Kidney (tissue), 14 donors: ENCODE measurements around the gene UNKL. TPM values are rescaled to one million over a fixed set of nuclear protein-coding genes. Genes with fewer than 3 reads are reported as not detected.

ENCODE experiments used
- DNase-seq, 5 donors: peaks; one replicate each; pipeline ENCODE4 v3.0.0-alpha.2; 2013 to 2020
- FAIRE-seq: peaks from 2 replicates; lab custom pipeline; 2012; peaks lifted over from hg19 to GRCh38; lab: Jason Lieb, UNC
- H3K27ac ChIP-seq, 2 donors: one replicate each; pipeline ENCODE4 v1.7.0; 2013; ENCODE audit warnings: low read depth in 2 of 2, low read length in 2 of 2, inconsistent platforms in 1 of 2
- H3K27me3 ChIP-seq: one replicate; pipeline ENCODE4 v1.7.1; 2013; ENCODE audit warnings: low read length, inconsistent platforms; ENCODE audit not compliant: control insufficient read depth, insufficient read depth
- H3K36me3 ChIP-seq, 3 donors: one replicate each; pipeline versions ENCODE4 v1.7.0 to v1.7.1; 2013; ENCODE audit warnings: low read length in 3 of 3, control low read depth in 1 of 3, inconsistent platforms in 1 of 3; ENCODE audit not compliant: insufficient read depth in 3 of 3, control insufficient read depth in 2 of 3
- H3K4me1 ChIP-seq, 3 donors: one replicate each; pipeline versions ENCODE4 v1.7.0 to v1.7.1; 2013; ENCODE audit warnings: low read length in 3 of 3, inconsistent platforms in 1 of 3, low read depth in 1 of 3; ENCODE audit not compliant: control insufficient read depth in 2 of 3, insufficient read depth in 2 of 3
- H3K4me3 ChIP-seq, 3 donors: one replicate each; pipeline versions ENCODE4 v1.7.0 to v1.8.1; 2013; ENCODE audit warnings: low read length in 3 of 3, control low read depth in 1 of 3, inconsistent platforms in 1 of 3
- H3K9ac ChIP-seq, 3 donors: one replicate each; pipeline versions ENCODE4 v1.7.0 to v1.7.1; 2013; ENCODE audit warnings: low read length in 3 of 3, control low read depth in 1 of 3, inconsistent platforms in 1 of 3
- H3K9me3 ChIP-seq, 3 donors: one replicate each; pipeline versions ENCODE4 v1.7.0 to v1.7.1; 2013; ENCODE audit warnings: low read length in 3 of 3, control low read depth in 1 of 3, inconsistent platforms in 1 of 3; ENCODE audit not compliant: control insufficient read depth in 2 of 3, insufficient read depth in 1 of 3
- intact Hi-C: fragments of 100-400 bp; cut with DNase I; formaldehyde crosslinking; loops from one replicate; pipeline ENCODE4 v1.11.1; 2022
- polyA plus RNA-seq: library from polyadenylated mRNA; stranded (reverse); fragments of 350-450 nt; fragmentation: Illumina TruSeq; extraction: RNeasy Lipid Tissue Mini Kit (QIAGEN cat#74804); gene quantifications from one replicate; pipeline ENCODE4 v1.2.3, GENCODE V29; 2014; ENCODE audit warnings: low read depth, low replicate concordance; ENCODE audit not compliant: insufficient read depth
- total RNA-seq: library from RNA; stranded (reverse); fragmentation: NEBNext Ultra II Directional; extraction: Animal tissue kit (Norgen Biotek cat#: 25700); gene quantifications from one replicate; pipeline ENCODE4 v1.2.1, GENCODE V29; 2021
- TF ChIP-seq, protein P1 (sequence below): IDR thresholded peaks from 3 replicates; pipeline ENCODE4 v1.5.1; 2012; ENCODE audit warnings: mild to moderate bottlenecking, moderate library complexity, borderline replicate concordance; ENCODE audit not compliant: insufficient read depth; ENCODE audit errors: extremely low read depth
- donor health status: control.
- donor health status: control.
- donor health status: control.
- donor health status: control.
- donor health status: control.
- donor health status: DM: yes; HTN: yes; CAD: no.
- donor health status: Normal renal cell carcinoma (clear cell type).

The UNKL gene
- total and polyA plus RNA-seq, 2 donors from 2014 or later, result 5.5 to 26.0 TPM

DNA sequence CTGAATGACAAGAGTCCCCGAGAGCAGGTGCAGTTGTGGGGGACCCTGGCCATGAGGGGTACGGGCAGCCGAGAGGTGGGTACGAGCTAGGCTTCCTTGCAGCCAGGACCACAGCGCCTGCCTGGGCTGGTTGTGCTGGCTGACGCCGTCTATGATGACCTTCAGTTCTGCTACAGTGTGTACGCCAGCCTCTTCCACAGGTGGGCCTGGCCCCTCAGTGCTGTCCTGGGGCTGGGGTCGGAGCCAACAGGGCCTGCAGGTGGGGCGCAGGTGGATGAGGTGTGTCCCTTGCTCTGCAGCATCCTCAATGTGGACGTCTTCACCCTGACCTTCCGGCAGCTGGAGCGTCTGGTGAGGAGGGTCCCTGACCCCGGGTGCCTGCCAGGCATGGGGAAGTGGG is 70.0 kb downstream of the UNKL start:
- no peak for DNase-seq
- no peak overlapping the region for H3K9ac ChIP-seq
- TF ChIP-seq, protein P1, sequence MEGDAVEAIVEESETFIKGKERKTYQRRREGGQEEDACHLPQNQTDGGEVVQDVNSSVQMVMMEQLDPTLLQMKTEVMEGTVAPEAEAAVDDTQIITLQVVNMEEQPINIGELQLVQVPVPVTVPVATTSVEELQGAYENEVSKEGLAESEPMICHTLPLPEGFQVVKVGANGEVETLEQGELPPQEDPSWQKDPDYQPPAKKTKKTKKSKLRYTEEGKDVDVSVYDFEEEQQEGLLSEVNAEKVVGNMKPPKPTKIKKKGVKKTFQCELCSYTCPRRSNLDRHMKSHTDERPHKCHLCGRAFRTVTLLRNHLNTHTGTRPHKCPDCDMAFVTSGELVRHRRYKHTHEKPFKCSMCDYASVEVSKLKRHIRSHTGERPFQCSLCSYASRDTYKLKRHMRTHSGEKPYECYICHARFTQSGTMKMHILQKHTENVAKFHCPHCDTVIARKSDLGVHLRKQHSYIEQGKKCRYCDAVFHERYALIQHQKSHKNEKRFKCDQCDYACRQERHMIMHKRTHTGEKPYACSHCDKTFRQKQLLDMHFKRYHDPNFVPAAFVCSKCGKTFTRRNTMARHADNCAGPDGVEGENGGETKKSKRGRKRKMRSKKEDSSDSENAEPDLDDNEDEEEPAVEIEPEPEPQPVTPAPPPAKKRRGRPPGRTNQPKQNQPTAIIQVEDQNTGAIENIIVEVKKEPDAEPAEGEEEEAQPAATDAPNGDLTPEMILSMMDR, result no peak

DNA sequence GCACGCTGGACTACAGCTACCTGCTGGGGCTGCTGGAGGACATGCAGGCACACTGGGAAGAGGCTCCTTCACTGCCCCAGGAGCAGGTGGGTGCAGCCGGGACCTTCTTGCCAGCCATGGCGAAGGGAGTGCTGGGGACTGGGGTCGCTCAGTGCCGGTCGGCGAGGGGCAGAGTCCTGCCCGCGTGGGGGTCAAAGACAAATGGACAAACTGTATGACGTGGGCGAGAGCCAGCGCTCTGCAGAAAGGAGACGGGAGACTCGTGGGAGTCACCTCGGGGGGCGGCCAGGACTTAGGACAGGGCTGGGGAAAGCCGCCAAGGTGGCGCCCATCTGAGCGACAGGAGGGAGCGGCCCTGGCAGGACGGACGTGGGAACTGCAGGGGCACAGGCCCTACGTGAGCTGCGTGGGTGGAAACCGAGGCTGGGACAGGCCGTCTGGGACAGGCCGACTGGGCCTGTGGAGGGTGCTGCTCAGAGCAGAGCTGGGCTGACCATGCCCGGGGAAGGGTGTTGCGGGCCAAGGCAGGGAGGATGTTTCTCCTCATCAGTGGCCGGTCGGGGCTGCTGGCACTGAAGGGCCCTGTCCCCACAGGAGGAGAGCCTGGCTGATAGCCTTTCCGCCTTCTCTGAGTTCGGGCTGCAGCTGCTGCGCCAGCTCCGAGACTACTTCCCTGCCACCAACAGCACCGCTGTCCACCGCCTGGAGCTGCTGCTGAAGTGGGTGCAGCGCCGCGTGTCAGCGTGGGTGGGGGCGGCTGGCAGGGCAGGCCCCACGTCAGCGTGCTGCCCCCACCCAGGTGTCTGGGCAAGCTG is 70.9 kb downstream of the UNKL start:
- Histone ChIP-seq H3K4me1 (peaks cover 0 to 13% (median 0%) of the 10 kb centered on the region in 3 donors), H3K9me3 (no peaks in the 10 kb centered on the region), H3K9ac (no peak overlapping the region), H3K4me3 (peak overlapping the region; percentile 26 to 52 (median 42)), H3K36me3 (peaks cover 0 to 4% (median 0%) of the 10 kb centered on the region in 3 donors), H3K27ac (no peak overlapping the region), H3K27me3 (no peaks in the 10 kb centered on the region)
- intact Hi-C loops, result no loop called here
- FAIRE-seq (no peak), DNase-seq (peak in 1 of 5 donors; percentile 38)
- TF ChIP-seq, protein P1, result no peak

More for the DNA sequence above, 70.0 kb downstream of the UNKL start:
- intact Hi-C loops, result no loop called here
- H3K36me3 ChIP-seq, result peaks cover 0 to 11% (median 0%) of the 10 kb centered on the region in 3 donors
- no peak overlapping the region for H3K27ac ChIP-seq
- H3K4me3 ChIP-seq, result no peak overlapping the region
- H3K27me3 ChIP-seq, result no peaks in the 10 kb centered on the region
- H3K9me3 ChIP-seq, result no peaks in the 10 kb centered on the region
- FAIRE-seq, result no peak
- peaks cover 0 to 13% (median 0%) of the 10 kb centered on the region in 3 donors for H3K4me1 ChIP-seq

DNA sequence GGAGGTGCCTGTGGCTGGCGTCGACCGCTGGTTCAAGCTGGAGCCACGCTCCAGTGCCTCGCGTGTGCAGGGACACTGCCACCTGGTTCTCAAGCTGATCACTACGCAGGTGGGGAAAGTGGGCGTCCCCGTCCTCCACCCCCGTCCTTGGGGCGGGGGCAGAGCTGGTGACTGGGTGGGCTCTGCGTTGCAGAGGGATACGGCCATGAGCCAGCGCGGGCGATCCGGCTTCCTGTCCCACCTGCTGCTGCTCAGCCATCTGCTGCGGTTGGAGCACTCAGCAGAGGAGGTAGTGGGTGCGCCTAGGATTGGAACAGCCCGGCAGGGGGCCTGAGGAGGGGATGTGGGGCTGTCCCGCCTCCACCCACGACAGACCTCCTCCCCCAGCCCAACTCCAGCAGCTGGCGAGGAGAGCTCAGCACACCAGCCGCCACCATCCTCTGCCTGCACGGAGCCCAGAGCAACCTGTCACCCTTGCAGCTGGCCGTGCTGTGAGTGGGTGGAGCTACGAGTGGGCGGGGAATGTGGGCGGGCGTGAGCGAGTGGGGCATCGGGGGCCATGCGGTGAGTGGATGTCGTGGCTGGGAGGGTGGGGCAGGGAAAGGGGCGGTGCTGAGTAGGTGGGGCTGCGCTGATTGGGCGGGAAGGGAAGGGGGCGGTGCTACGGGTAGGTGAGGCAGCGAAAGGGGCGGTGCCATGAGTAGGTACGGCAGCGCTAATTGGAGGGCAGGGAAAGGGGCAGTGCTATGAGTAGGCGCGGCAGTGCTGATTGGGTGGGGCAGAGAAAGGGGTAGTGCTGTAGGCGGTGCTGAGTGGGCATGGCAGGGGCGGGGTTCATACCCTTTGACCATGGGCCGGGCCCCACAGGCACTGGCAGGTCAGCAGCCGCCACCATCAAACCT is 71.7 kb downstream of the UNKL start:
- Histone ChIP-seq H3K4me1 (peaks cover 0 to 14% (median 0%) of the 10 kb centered on the region in 3 donors), H3K9me3 (no peaks in the 10 kb centered on the region), H3K4me3 (peak overlapping the region; percentile 26 to 52 (median 42)), H3K36me3 (peaks cover 0 to 3% (median 0%) of the 10 kb centered on the region in 3 donors), H3K27ac (no peak overlapping the region), H3K9ac (no peak overlapping the region), H3K27me3 (no peaks in the 10 kb centered on the region)
- intact Hi-C loops, result no loop called here
- DNase-seq (peak; percentile 97 to 99 (median 99)), FAIRE-seq (peak; percentile 77)
- TF ChIP-seq, protein P1, result no peak
